ENCODE measurements around the gene RBFOX1. TPM values are rescaled to one million over a fixed set of nuclear protein-coding genes. Genes with fewer than 3 reads are reported as not detected.

The RBFOX1 gene
- total RNA-seq, 2 donors from 2014 or later, result not detected

DNA sequence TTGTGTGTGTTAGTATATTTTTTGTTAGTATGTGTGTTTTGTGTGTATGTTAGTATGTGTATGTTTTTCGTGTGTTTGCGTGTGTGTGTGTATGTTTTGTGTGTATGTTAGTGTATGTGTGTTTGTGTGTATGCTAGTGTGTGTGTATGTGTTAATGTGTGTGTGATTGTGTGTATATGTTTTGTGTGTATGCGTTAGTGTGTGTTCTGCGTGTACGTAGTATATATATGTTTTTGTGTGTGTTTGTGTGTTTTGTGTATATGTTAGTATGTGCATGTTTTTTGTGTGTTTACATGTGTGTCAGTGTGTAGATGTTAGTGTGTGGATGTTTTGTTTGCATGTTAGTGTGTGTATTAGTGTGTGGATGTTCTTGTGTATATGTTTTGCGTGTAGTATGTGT, 29.6 kb downstream of the RBFOX1 start:
- WGBS, 2 donors, result 86 to 89% methylated on average over 6 of the region's 6 CpGs
- Histone ChIP-seq H3K27ac (no peak overlapping the region), H3K27me3 (no peaks in the 10 kb centered on the region), H3K9me3 (no peaks in the 10 kb centered on the region), H3K4me1 (no peaks in the 10 kb centered on the region), H3K36me3 (replicated peaks in 1 of 2; ENCODE audit: insufficient read depth in 1 of 2, low read depth in 2 of 2) (no peaks in the 10 kb centered on the region), H3K4me3 (no peak overlapping the region)
- ATAC-seq (no peak), DNase-seq (no peak)
- intact Hi-C loops (cut with DNase I), result no loop called here
- TF ChIP-seq CTCF (IDR thresholded peaks at IDR 0.05), result no peak
- no peak for TF ChIP-seq POLR2A (IDR thresholded peaks at IDR 0.05)

DNA sequence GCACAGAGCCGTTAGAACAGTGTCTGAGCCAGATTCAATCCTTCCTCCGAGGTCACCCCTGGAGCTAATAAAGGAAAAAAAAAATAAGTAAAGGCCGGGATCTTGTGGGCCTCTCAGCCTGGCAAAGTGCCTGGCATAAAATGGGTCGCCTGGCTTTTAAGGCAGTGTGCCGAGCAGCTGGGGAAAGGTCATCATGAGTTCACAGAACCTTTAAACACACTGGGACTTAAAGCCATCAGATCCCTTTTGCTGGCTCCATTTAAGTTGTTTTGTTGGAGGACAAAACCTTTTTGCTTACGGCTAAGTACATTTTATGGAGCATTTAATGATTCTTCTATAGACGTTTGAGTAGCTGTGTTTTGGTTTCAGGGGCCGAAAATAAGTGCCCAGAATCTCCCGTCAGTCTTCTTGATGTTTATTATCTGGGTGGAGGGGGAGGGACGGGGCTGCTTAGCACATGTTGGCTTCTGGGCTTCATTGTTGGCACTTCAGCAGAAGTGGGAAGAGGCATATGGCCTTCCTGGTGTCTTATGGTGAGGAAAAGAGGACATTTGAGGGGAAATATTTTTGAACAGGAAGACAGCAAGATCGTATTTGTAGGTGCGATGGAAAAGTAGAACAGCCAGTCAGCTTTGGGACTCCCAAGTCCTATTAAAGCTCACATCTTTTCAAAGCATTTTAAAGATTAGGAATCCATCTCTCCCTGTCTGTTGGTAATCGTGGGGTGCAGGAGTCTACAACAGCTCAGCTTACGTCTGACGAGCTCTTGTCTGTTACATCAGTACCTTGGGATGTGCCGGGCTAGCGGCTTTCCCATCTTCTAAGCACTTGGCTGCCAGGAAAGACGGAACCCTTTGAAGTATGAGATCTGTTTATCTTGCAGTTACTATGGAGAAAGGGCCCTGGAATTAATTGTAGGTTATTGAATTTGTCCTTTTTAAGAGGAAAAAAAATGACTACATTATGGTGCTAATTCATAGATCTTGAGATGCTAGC, 31.1 kb downstream of the RBFOX1 start:
- Histone ChIP-seq H3K27me3 (no peaks in the 10 kb centered on the region), H3K27ac (no peak overlapping the region), H3K36me3 (replicated peaks in 1 of 2; ENCODE audit: insufficient read depth in 1 of 2, low read depth in 2 of 2) (no peaks in the 10 kb centered on the region), H3K9me3 (no peaks in the 10 kb centered on the region), H3K4me3 (no peak overlapping the region), H3K4me1 (no peaks in the 10 kb centered on the region)
- intact Hi-C loops (cut with DNase I), result no loop called here
- 34% methylated on average over 18 of the region's 18 CpGs for WGBS, 2 donors
- DNase-seq, result peak in 1 of 4 donors; percentile 8
- ATAC-seq, result no peak
- no peak for TF ChIP-seq CTCF (IDR thresholded peaks at IDR 0.05)
- TF ChIP-seq POLR2A (IDR thresholded peaks at IDR 0.05), result no peak

DNA sequence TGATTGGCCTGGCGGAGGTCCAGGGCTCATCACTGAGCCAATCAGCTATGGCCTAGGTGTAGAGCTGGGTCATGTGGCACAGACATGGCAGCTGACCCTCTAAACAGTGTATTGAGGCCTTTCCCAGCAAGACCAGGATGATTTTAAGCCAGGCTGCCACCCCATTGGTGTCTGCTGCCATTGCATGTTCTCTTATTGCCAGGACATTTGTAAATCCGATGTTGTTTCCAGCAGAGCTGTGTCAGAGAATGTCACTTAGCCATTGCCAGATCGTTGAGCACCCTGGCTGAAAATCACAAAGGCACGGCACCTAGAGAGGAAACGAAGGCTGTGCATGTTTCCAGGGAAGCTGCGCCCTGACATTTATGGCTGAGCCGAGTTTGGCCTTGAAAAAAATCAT, 33.4 kb downstream of the RBFOX1 start:
- H3K9me3 ChIP-seq, result no peaks in the 10 kb centered on the region
- H3K4me1 ChIP-seq, result no peaks in the 10 kb centered on the region
- 59 to 68% methylated on average over 7 of the region's 7 CpGs for WGBS, 2 donors
- no peak overlapping the region for H3K27ac ChIP-seq
- no peaks in the 10 kb centered on the region for H3K36me3 ChIP-seq (replicated peaks in 1 of 2; ENCODE audit: insufficient read depth in 1 of 2, low read depth in 2 of 2)
- ATAC-seq, result no peak
- TF ChIP-seq POLR2A (IDR thresholded peaks at IDR 0.05), result no peak
- no peak for TF ChIP-seq CTCF (IDR thresholded peaks at IDR 0.05)
- DNase-seq, result no peak
- intact Hi-C loops (cut with DNase I), result no loop called here
- H3K27me3 ChIP-seq, result no peaks in the 10 kb centered on the region
- H3K4me3 ChIP-seq, result no peak overlapping the region

DNA sequence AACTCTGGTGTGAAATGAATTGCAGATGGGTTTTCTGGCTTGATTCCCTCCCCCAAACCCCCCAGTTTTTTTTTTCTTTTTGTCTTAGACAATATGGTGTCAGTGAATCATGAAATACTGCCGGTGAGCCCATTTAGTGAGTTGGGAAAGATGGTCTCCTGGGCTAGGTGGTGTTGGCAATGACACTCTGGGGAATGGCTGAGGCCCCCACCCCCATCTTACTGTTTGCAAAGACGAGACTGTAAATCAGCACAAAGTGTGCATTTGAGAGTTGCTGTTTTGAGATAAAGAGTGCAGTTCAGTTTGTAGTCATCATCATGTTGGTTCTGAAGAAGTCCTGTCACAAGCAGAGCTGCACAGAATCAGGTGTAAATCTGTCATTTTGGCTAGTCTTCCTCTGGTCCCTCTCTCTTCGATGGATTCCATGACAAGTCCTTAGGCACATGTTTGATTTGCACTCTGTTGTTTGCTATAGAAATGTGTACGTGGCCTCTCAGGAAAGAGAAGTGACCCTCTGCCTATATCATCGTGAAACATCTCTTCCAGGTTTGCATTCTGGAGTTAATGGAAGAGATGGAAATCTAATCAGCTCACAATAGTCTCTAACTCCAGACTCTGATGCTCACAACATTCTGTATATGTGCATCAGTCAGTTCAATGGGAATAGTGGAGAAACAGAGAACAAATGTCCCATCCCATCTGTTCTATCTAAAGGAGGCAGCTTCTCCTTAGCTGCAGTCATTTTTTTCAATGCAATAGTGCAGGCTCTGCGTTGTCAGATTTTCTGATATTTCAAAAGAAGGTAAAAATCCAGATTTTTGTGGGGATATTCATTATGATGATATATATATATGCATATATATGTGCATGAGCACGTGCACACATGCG, 34.6 kb downstream of the RBFOX1 start:
- no peaks in the 10 kb centered on the region for H3K4me1 ChIP-seq
- TF ChIP-seq POLR2A (IDR thresholded peaks at IDR 0.05), result no peak
- ATAC-seq (no peak), DNase-seq (no peak)
- no peaks in the 10 kb centered on the region for H3K9me3 ChIP-seq
- intact Hi-C loops (cut with DNase I), result no loop called here
- no peaks in the 10 kb centered on the region for H3K36me3 ChIP-seq (replicated peaks in 1 of 2; ENCODE audit: insufficient read depth in 1 of 2, low read depth in 2 of 2)
- no peak overlapping the region for H3K4me3 ChIP-seq
- H3K27ac ChIP-seq, result no peak overlapping the region
- no peaks in the 10 kb centered on the region for H3K27me3 ChIP-seq
- WGBS, 2 donors, result 52 to 55% methylated on average over 8 of the region's 8 CpGs

GRCh38 chr16:7369204-7369603, 36.6 kb downstream of the RBFOX1 start:
- no peak for DNase-seq

More at GRCh38 chr16:7369204-7369603, 36.6 kb downstream of the RBFOX1 start:
- Histone ChIP-seq H3K4me1 (no peaks in the 10 kb centered on the region), H3K4me3 (no peak overlapping the region), H3K9me3 (no peaks in the 10 kb centered on the region), H3K27me3 (no peaks in the 10 kb centered on the region), H3K36me3 (replicated peaks in 1 of 2; ENCODE audit: insufficient read depth in 1 of 2, low read depth in 2 of 2) (no peaks in the 10 kb centered on the region), H3K27ac (no peak overlapping the region)
- ATAC-seq, result no peak
- TF ChIP-seq POLR2A (IDR thresholded peaks at IDR 0.05) (no peak), CTCF (IDR thresholded peaks at IDR 0.05) (no peak)
- WGBS, 2 donors, result 41 to 43% methylated on average over 4 of the region's 4 CpGs
- intact Hi-C loops (cut with DNase I), result no loop called here
